Psoas muscle (tissue), 8 donors: ENCODE results near the gene AMOTL1. TPM values are rescaled to one million over a fixed set of nuclear protein-coding genes. Genes with fewer than 3 reads are reported as not detected.

ENCODE experiments used
- ATAC-seq, 4 donors: fragments of 200-7000 bp; cut with Tn5 transposase; one replicate each; pipeline ENCODE4 v1.9.1; 2020; ENCODE audit warnings: moderate library complexity in 3 of 4, mild to moderate bottlenecking in 2 of 4
- DNase-seq, 2 donors: peaks; one replicate each; pipeline ENCODE4 v3.0.0-alpha.2; 2020
- H3K27ac ChIP-seq: fragments of 200-600 bp; one replicate; pipeline ENCODE4 v1.8.0; 2022
- H3K27me3 ChIP-seq, 3 donors: fragments of 200-600 bp in 1 of 3; one replicate each; pipeline versions ENCODE4 v1.6.1 to v1.8.0; 2013 to 2022; ENCODE audit warnings: low read length in 2 of 3, mild to moderate bottlenecking in 2 of 3, moderate library complexity in 1 of 3; ENCODE audit not compliant: insufficient read depth in 3 of 3
- H3K36me3 ChIP-seq, 2 donors: fragments of 200-600 bp in 1 of 2; one replicate each; pipeline versions ENCODE4 v1.6.1 to v1.8.0; 2013 to 2022; ENCODE audit warnings: low read depth in 1 of 2, mild to moderate bottlenecking in 1 of 2, moderate library complexity in 1 of 2; ENCODE audit not compliant: insufficient read depth in 1 of 2
- H3K4me1 ChIP-seq: fragments of 200-600 bp; one replicate; pipeline ENCODE4 v1.8.0; 2022
- H3K4me3 ChIP-seq: fragments of 200-600 bp; one replicate; pipeline ENCODE4 v1.8.0; 2022; ENCODE audit warnings: mild to moderate bottlenecking
- H3K9me3 ChIP-seq: fragments of 200-600 bp; one replicate; pipeline ENCODE4 v1.8.0; 2022
- CTCF ChIP-seq: fragments of 200-600 bp; IDR thresholded peaks from one replicate; pipeline ENCODE4 v1.8.0; 2022; ENCODE audit warnings: antibody characterized with exemption
- WGBS, 3 donors: extraction: QIAGEN DNeasy Blood & Tissue Kit; methylation state at CpG; one replicate each; pipeline versions ENCODE4 v1.1.6 to v1.1.7; 2013; 5-methylcytosine and 5-hydroxymethylcytosine counted together
- intact Hi-C, 2 donors: fragments of 100-400 bp; cut with DNase I; formaldehyde crosslinking; loops; one replicate each; pipeline versions ENCODE4 v1.11.0 to v1.14.2; 2022
- polyA plus RNA-seq, 3 donors: library from polyadenylated mRNA; stranded (reverse); fragments of 200-250 nt; gene quantifications; one replicate each; pipeline ENCODE4 v1.2.3, GENCODE V29; 2013
- total RNA-seq, 4 donors: library from RNA; stranded (reverse); fragmentation: NEBNext Ultra II Directional in 2 of 4; extraction: Animal tissue kit (Norgen Biotek cat#: 25700) in 2 of 4; gene quantifications; one replicate each; pipeline versions ENCODE4 v1.2.1 to v1.2.4, GENCODE V29; 2021 to 2023
- donor health status: healthy with polysubstance abuse.
- donor health status: DM: no; HTN: no; CAD: no; lungs with moderate emphysema.
- donor health status: Bipolar disorder and iron deficiency.
- donor health status: healthy.
- donor health status: DM: yes; HTN: yes; CAD: no.
- donor health status: DM: no; HTN: no; CAD: no.
- donor health status: DM: no; HTN: no; CAD: no.
- donor health status: DM: yes; HTN: yes; CAD: no.

AMOTL1 gene
- total and polyA plus RNA-seq, 7 donors: 46.5 to 355 (median 225) TPM

- H3K4me3 ChIP-seq: no peak overlapping the region
- peaks cover 10% of the 10 kb centered on the region for H3K9me3 ChIP-seq
- no peak overlapping the region for H3K27ac ChIP-seq
- intact Hi-C loops: no loop called here
- H3K27me3 ChIP-seq: no peaks in the 10 kb centered on the region
- no peaks in the 10 kb centered on the region for H3K4me1 ChIP-seq
- WGBS, 3 donors: 0% methylated on average over 1 of the region's 1 CpG; no CpG with 5 or more reads in 1 of the 3 donors
- no peak for DNase-seq
- no peak for TF ChIP-seq CTCF
- peaks cover 5 to 29% of the 10 kb centered on the region in 2 donors for H3K36me3 ChIP-seq
- no peak for ATAC-seq
Observed at GRCh38 chr11:94888204-94888603, 120.0 kb downstream of the AMOTL1 start.

GRCh38 chr11:94895451-94895850 is 127.3 kb downstream of the AMOTL1 start:
- Histone ChIP-seq H3K4me1 (no peaks in the 10 kb centered on the region), H3K36me3 (no peaks in the 10 kb centered on the region), H3K27me3 (no peaks in the 10 kb centered on the region), H3K9me3 (peaks cover 30% of the 10 kb centered on the region), H3K27ac (peak overlapping the region; percentile 25), H3K4me3 (no peak overlapping the region)
- WGBS, 3 donors: 18 to 25% (median 19%) methylated on average over 2 of the region's 2 CpGs
- DNase-seq (no peak), ATAC-seq (peak; percentile 61 to 76 (median 72))
- no peak for TF ChIP-seq CTCF
- intact Hi-C loops: loop anchor here in 1 of 2 donors (5.0 kb wide), 1 partner anchor 273 kb away; no protein-coding TSS in a partner anchor

DNA sequence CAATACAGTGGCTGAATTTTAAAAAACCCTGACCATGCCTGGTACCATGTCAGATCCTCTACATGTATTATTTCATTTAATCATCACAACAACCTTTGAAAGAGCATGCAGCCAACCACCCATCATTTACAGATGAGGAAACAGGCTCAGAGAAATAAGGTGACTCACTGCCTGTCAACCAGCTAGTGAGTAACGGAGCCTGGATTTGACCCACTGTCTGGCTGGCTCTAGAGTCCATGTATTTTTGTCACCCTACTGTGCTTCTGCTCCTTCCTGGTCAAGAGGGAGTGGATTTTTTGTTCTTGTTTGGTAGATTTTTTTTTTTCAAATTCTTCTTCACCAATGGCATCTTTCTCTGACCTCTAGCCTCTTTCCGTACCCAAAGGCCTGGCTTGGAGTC is 127.8 kb downstream of the AMOTL1 start:
- 35 to 83% (median 65%) methylated on average over 2 of the region's 2 CpGs for WGBS, 3 donors
- intact Hi-C loops: loop anchor here (1.0 to 5.0 kb wide), 2 partner anchors 273 to 274 kb away; no protein-coding TSS in a partner anchor
- Histone ChIP-seq H3K27ac (peak overlapping the region; percentile 25), H3K36me3 (no peaks in the 10 kb centered on the region), H3K4me3 (no peak overlapping the region), H3K4me1 (no peaks in the 10 kb centered on the region), H3K27me3 (no peaks in the 10 kb centered on the region), H3K9me3 (peaks cover 30% of the 10 kb centered on the region)
- DNase-seq (peak in 1 of 2 donors; percentile 32), ATAC-seq (peak; percentile 69 to 91 (median 86))
- TF ChIP-seq CTCF: no peak

GRCh38 chr11:94897330-94897768 is 129.2 kb downstream of the AMOTL1 start:
- WGBS, 3 donors: 0 to 3% (median 0%) methylated on average over 1 of the region's 1 CpG

More at GRCh38 chr11:94897330-94897768, 129.2 kb downstream of the AMOTL1 start:
- H3K4me1 ChIP-seq: no peaks in the 10 kb centered on the region
- no peak overlapping the region for H3K4me3 ChIP-seq
- intact Hi-C loops: loop anchor here in 1 of 2 donors (5.0 kb wide), 1 partner anchor 275 kb away; no protein-coding TSS in a partner anchor
- H3K36me3 ChIP-seq: no peaks in the 10 kb centered on the region
- ATAC-seq (peak in 3 of 4 donors; percentile 23 to 51 (median 35)), DNase-seq (no peak)
- no peak overlapping the region for H3K27ac ChIP-seq
- no peaks in the 10 kb centered on the region for H3K27me3 ChIP-seq
- peak; percentile 81 for TF ChIP-seq CTCF
- H3K9me3 ChIP-seq: peaks cover 26% of the 10 kb centered on the region
